ENCODE results near the gene METAP1D.
"Not testable (repeated sequence)": the region's sequence is repeated elsewhere in the genome, so short reads cannot be mapped to it uniquely, and the experiment has no call there.

METAP1D gene
- total RNA-seq, result 12.8 reads per million, percentile 37 among the genes with 10 or more reads in this experiment

GRCh38 chr2:171999604-172000469, at the start of gene METAP1D:
Gene METAP1D, plus strand, starts transcription at chr2:171999953. Its CDS starts 17 bp downstream, at chr2:171999970.
- peak; percentile 69 for DNase-seq

GRCh38 chr2:171952276-171952675, 47.5 kb upstream of the METAP1D start:
- no peak for DNase-seq

GRCh38 chr2:171952748-171953147, 47.0 kb upstream of the METAP1D start:
- no peak for DNase-seq

GRCh38 chr2:171956135-171956825, 43.5 kb upstream of the METAP1D start:
- DNase-seq, result no peak

- DNase-seq, result no peak
Measured at GRCh38 chr2:171957061-171957460, 42.7 kb upstream of the METAP1D start.

- no peak for DNase-seq
Measured at GRCh38 chr2:171958475-171958874, 41.3 kb upstream of the METAP1D start.

- no peak for DNase-seq
Measured at GRCh38 chr2:171959998-171960397, 39.8 kb upstream of the METAP1D start.

- no peak for DNase-seq
Measured at GRCh38 chr2:171960570-171960969, 39.2 kb upstream of the METAP1D start.

- no peak for DNase-seq
Measured at GRCh38 chr2:171963198-171963597, 36.6 kb upstream of the METAP1D start.

- DNase-seq, result no peak
Measured at GRCh38 chr2:171964308-171964707, 35.4 kb upstream of the METAP1D start.

- no peak for DNase-seq
Measured at GRCh38 chr2:171965238-171965637, 34.5 kb upstream of the METAP1D start.

GRCh38 chr2:171965661-171966060, 34.1 kb upstream of the METAP1D start:
- DNase-seq, result no peak

GRCh38 chr2:171966235-171966634, 33.5 kb upstream of the METAP1D start:
- DNase-seq, result no peak

- no peak for DNase-seq
Measured at GRCh38 chr2:171966688-171967087, 33.1 kb upstream of the METAP1D start.

GRCh38 chr2:171968509-171968908, 31.2 kb upstream of the METAP1D start:
- DNase-seq, result no peak

- DNase-seq, result no peak
Measured at GRCh38 chr2:171972329-171972982, 27.3 kb upstream of the METAP1D start.

GRCh38 chr2:171979103-171979502, 20.6 kb upstream of the METAP1D start:
- no peak for DNase-seq

- DNase-seq, result not testable (repeated sequence)
Measured at GRCh38 chr2:171983924-171984323, 15.8 kb upstream of the METAP1D start.

GRCh38 chr2:171985076-171985475, 14.7 kb upstream of the METAP1D start:
- DNase-seq, result no peak

GRCh38 chr2:171986778-171987177, 13.0 kb upstream of the METAP1D start:
- DNase-seq, result no peak

- DNase-seq, result no peak
Measured at GRCh38 chr2:171991027-171991426, 8.7 kb upstream of the METAP1D start.

- no peak for DNase-seq
Measured at GRCh38 chr2:171995586-171995985, 4.2 kb upstream of the METAP1D start.

- DNase-seq, result no peak
Measured at GRCh38 chr2:171996021-171996420, 3.7 kb upstream of the METAP1D start.

All from effector CD4-positive, alpha-beta T cell (primary cell).